Effector memory CD8-positive, alpha-beta T cell (primary cell): ENCODE measurements around the gene COX6A2.
A peak's percentile ranks its signal among the peaks of the same experiment; 100 is the strongest.
"Not testable (repeated sequence)": the region's sequence is repeated elsewhere in the genome, so short reads cannot be mapped to it uniquely, and the experiment has no call there.

Source experiments
- ATAC-seq: fragments of 150-1000 bp; cut with Tn5 transposase; replicated peaks from 2 replicates; pipeline ENCODE4 v1.10.0; 2021; ENCODE audit warnings: mild to moderate bottlenecking, moderate library complexity
- DNase-seq, 3 experiments: peaks; one replicate each; pipeline ENCODE4 v3.0.0; 2021
- H3K27ac Mint-ChIP-seq, 2 donors: one replicate each; pipeline ENCODE4 v1.8.0; 2022; ENCODE audit warnings: mild to moderate bottlenecking in 2 of 2, mixed read lengths in 2 of 2, moderate library complexity in 2 of 2
- H3K27me3 Mint-ChIP-seq, 2 donors: one replicate each; pipeline ENCODE4 v1.8.0; 2022; ENCODE audit warnings: mixed read lengths in 2 of 2
- H3K36me3 Mint-ChIP-seq: one replicate; pipeline ENCODE4 v1.8.0; 2022; ENCODE audit warnings: mild to moderate bottlenecking, moderate library complexity, mixed read lengths; ENCODE audit not compliant: insufficient read depth
- H3K4me1 Mint-ChIP-seq, 2 donors: one replicate each; pipeline ENCODE4 v1.8.0; 2022; ENCODE audit warnings: low read depth in 2 of 2, mixed read lengths in 2 of 2
- H3K4me3 Mint-ChIP-seq, 2 donors: one replicate each; pipeline ENCODE4 v1.8.0; 2022; ENCODE audit warnings: mild to moderate bottlenecking in 2 of 2, mixed read lengths in 2 of 2, moderate library complexity in 2 of 2
- H3K9me3 Mint-ChIP-seq, 2 donors: one replicate each; pipeline ENCODE4 v1.8.0; 2022; ENCODE audit warnings: mixed read lengths in 2 of 2

COX6A2 gene

DNA sequence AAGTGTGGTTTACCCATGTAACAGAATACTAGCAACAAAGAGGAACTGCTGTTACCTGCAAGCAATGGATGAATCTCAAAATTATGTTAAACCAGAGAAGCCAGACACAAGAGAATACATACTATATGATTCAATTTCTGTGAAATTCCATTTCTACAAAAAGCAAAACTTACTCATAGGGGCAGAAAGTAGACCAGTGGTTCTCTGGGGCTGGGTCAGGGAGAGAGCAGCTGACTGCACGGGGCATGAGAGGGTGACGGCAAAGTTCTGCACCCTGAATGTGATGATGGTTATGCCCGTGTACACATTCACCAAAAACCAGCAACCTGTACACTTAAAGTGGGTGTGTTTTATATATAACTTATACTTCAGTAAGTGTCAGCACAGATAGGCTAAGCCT, 11.4 kb upstream of the COX6A2 start:
- peaks cover 15 to 17% of the 10 kb centered on the region in 2 donors for H3K4me1 Mint-ChIP-seq
- H3K36me3 Mint-ChIP-seq: no peaks in the 10 kb centered on the region
- H3K27me3 Mint-ChIP-seq: no peaks in the 10 kb centered on the region
- H3K9me3 Mint-ChIP-seq: no peaks in the 10 kb centered on the region
- DNase-seq: no peak
- H3K4me3 Mint-ChIP-seq: no peak overlapping the region
- no peak for ATAC-seq
- H3K27ac Mint-ChIP-seq: peak overlapping the region in 1 of 2 donors; percentile 27

- Mint-ChIP-seq H3K4me1 (peaks cover 15 to 17% of the 10 kb centered on the region in 2 donors), H3K27ac (peak overlapping the region in 1 of 2 donors; percentile 27)
- H3K27me3 Mint-ChIP-seq, H3K36me3 Mint-ChIP-seq, H3K4me3 Mint-ChIP-seq, H3K9me3 Mint-ChIP-seq, DNase-seq: not testable (repeated sequence)
- ATAC-seq: peak; percentile 49
Measured at GRCh38 chr16:31439023-31439422, 10.9 kb upstream of the COX6A2 start.

GRCh38 chr16:31438414-31438813, 10.3 kb upstream of the COX6A2 start:
- Mint-ChIP-seq H3K27me3 (no peaks in the 10 kb centered on the region), H3K4me3 (no peak overlapping the region), H3K27ac (no peak overlapping the region), H3K9me3 (no peaks in the 10 kb centered on the region), H3K4me1 (peaks cover 15 to 17% of the 10 kb centered on the region in 2 donors), H3K36me3 (no peaks in the 10 kb centered on the region)
- DNase-seq: no peak
- no peak for ATAC-seq

DNA sequence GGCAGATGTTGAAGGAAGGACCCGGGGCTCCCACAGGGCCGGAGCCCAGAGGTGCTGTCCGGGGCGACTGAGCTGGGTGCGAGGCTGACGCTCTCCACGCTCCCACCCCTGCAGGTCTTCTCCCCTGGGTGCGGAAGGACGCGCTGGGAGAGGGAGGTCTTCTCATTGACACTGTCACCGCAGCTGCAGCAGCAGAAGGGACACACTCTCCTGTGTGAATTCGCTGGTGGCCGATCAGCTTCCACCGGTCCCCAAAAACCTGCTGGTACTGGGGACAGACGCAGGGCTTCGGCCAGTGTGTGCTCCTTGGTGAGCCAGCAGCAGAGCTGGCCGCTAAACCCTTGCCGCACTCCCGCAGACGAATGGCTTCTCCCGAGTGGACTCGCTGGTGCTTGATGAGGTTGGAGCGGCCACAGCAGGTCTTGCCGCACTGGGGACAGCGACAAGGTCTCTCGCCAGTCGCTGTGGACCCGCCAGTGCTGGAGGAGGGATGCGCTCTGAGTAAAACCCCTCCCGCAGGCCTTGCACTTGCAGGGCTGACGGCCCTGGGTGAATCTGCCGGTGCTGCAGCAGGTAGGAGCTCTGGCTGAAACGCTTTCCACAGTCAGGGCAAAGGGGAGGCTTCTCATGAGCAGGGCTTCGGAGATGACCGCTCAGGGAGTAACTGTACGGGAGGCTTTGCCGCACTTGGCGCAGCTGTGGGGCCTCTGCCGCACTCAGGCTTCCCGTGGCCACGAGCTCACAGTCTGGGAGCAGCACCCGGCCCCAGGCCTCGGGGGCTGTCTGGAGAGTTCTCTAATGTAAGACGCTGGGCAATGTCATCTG, 8.3 kb upstream of the COX6A2 start:
- Mint-ChIP-seq H3K27ac (no peak overlapping the region), H3K36me3 (no peaks in the 10 kb centered on the region), H3K27me3 (no peaks in the 10 kb centered on the region), H3K4me1 (peaks cover 9 to 12% of the 10 kb centered on the region in 2 donors), H3K9me3 (no peaks in the 10 kb centered on the region), H3K4me3 (no peak overlapping the region)
- ATAC-seq (no peak), DNase-seq (no peak)

GRCh38 chr16:31435341-31436220, 7.4 kb upstream of the COX6A2 start:
- no peaks in the 10 kb centered on the region for H3K36me3 Mint-ChIP-seq
- peaks cover 9 to 12% of the 10 kb centered on the region in 2 donors for H3K4me1 Mint-ChIP-seq
- H3K9me3 Mint-ChIP-seq: no peaks in the 10 kb centered on the region
- ATAC-seq (no peak), DNase-seq (no peak)
- H3K4me3 Mint-ChIP-seq: no peak overlapping the region
- H3K27ac Mint-ChIP-seq: no peak overlapping the region
- no peaks in the 10 kb centered on the region for H3K27me3 Mint-ChIP-seq

DNA sequence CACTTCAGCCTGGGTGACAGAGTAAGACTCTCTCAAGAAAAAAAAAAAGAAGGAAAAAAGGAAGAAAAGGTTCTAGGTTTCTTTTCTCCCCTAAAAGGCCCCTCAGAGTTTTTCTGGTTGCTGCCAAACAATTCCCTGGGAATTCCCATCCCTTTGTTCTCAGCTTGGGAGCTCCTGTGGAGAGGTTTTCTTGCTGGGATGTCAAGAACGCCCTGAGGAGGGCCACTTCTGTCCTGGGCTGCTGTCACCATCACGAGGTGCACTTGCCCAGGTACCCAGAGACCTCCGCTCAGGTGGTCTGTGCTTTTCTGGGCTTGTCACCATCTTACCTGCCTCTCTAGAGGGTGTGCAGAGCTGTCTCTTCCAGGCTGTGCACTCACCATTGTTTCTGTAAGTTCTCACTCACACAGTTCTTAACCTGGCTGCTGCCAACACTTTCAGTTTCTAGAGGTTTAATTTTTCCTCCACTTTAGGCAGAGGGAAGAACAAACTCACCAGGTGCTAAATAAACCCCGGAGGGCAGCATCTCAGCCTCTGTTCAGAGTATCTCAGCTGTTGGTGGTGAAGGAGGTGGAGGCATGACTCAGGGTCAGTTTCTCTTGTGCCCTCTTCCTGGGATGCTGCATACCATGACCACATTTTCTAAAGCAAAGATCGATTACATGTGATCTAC, 2.4 kb upstream of the COX6A2 start:
- Mint-ChIP-seq H3K4me3 (no peak overlapping the region), H3K36me3 (peaks cover 5% of the 10 kb centered on the region), H3K27me3 (no peaks in the 10 kb centered on the region), H3K9me3 (no peaks in the 10 kb centered on the region), H3K27ac (no peak overlapping the region), H3K4me1 (peaks cover 0 to 5% of the 10 kb centered on the region in 2 donors)
- ATAC-seq: no peak
- no peak for DNase-seq

- DNase-seq: no peak
- peaks cover 2 to 5% of the 10 kb centered on the region in 2 donors for H3K4me1 Mint-ChIP-seq
- ATAC-seq: no peak
- peaks cover 5% of the 10 kb centered on the region for H3K36me3 Mint-ChIP-seq
- H3K27me3 Mint-ChIP-seq: no peaks in the 10 kb centered on the region
- H3K4me3 Mint-ChIP-seq: no peak overlapping the region
- no peaks in the 10 kb centered on the region for H3K9me3 Mint-ChIP-seq
- H3K27ac Mint-ChIP-seq: no peak overlapping the region
Measured at GRCh38 chr16:31429796-31430195, 1.6 kb upstream of the COX6A2 start.

DNA sequence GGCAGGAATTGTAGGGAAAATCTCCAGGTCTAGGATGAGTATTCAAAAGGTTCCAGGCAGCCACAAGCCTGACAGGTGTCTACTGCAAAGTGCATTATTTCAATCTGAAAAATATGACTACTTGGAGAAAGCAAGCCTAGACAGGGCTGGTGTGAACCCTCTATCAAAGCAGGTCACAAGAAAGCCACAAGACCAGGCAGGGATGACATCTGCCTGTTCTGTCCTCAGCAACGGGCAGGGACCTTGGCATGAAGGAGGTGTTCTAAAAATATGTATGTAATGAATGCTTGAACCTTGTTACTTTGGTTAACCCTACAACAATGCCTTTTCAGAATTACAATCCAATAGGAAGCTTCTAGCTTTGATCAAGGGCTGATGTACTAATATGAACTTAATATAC, 1.2 kb upstream of the COX6A2 start:
- Mint-ChIP-seq H3K36me3 (peaks cover 5% of the 10 kb centered on the region), H3K27ac (no peak overlapping the region), H3K4me1 (peaks cover 3 to 5% of the 10 kb centered on the region in 2 donors), H3K9me3 (no peaks in the 10 kb centered on the region), H3K27me3 (no peaks in the 10 kb centered on the region), H3K4me3 (no peak overlapping the region)
- DNase-seq (no peak), ATAC-seq (peak; percentile 40)

DNA sequence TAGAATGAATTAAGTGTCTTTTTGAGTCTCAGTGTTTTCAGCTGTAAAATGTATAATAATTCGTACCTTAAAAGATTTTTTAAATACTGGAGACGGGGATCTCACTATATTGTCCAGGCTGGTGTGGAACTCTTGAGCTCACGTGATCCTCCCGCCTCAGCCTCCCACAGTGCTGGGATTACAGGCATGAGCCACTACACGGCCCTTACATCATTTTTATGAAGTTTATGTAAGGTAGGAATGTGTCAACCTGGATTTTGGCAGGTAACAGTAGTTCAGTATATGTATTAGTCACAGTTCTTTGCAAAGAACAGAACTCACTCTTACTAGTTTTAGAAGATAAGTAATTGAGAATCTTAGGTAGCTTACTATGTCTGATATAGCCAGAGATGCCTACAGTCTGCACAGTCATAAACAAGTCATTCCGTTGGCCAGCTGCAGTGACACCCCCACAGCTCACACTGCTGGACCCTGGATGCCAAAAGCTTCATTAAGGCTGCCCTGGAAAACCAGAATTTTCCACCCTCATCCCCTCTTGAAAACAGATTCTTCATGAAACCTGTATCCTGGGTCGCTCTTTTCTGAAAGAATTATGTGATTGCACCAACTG, 583 bp upstream of the COX6A2 start:
- H3K9me3 Mint-ChIP-seq: no peaks in the 10 kb centered on the region
- no peaks in the 10 kb centered on the region for H3K27me3 Mint-ChIP-seq
- DNase-seq: no peak
- H3K27ac Mint-ChIP-seq: no peak overlapping the region
- peaks cover 6 to 10% of the 10 kb centered on the region in 2 donors for H3K4me1 Mint-ChIP-seq
- peak overlapping the region in 1 of 2 donors; percentile 60 for H3K4me3 Mint-ChIP-seq
- peaks cover 5% of the 10 kb centered on the region for H3K36me3 Mint-ChIP-seq
- no peak for ATAC-seq

GRCh38 chr16:31427441-31428278, 500 bp downstream of the COX6A2 start:
- no peaks in the 10 kb centered on the region for H3K9me3 Mint-ChIP-seq
- peaks cover 5% of the 10 kb centered on the region for H3K36me3 Mint-ChIP-seq
- DNase-seq: peak; percentile 54 to 63 (median 56)
- no peaks in the 10 kb centered on the region for H3K27me3 Mint-ChIP-seq
- peaks cover 15 to 20% of the 10 kb centered on the region in 2 donors for H3K4me1 Mint-ChIP-seq
- peak overlapping the region; percentile 59 to 60 for H3K4me3 Mint-ChIP-seq
- H3K27ac Mint-ChIP-seq: no peak overlapping the region
- peak; percentile 85 for ATAC-seq

DNA sequence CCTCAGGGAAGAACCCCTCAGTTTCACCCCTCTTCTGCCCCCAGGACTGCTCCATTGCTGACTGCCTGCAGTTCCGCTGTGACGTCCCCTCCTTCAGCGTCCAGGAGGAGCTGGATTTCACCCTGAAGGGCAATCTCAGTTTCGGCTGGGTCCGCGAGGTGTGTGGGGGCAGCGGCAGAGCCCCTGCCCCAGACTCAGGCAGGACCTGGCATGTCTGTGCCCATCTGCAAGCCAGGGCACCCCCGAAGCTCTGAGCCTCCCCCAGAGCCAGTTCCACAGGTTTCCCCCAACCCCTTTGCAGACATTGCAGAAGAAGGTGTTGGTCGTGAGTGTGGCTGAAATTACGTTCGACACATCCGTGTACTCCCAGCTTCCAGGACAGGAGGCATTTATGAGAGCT, 4.4 kb downstream of the COX6A2 start:
- H3K27me3 Mint-ChIP-seq: no peaks in the 10 kb centered on the region
- H3K36me3 Mint-ChIP-seq: peaks cover 13% of the 10 kb centered on the region
- no peak for ATAC-seq
- no peak overlapping the region for H3K27ac Mint-ChIP-seq
- DNase-seq: no peak
- no peak overlapping the region for H3K4me3 Mint-ChIP-seq
- no peaks in the 10 kb centered on the region for H3K9me3 Mint-ChIP-seq
- peaks cover 39 to 49% of the 10 kb centered on the region in 2 donors for H3K4me1 Mint-ChIP-seq

DNA sequence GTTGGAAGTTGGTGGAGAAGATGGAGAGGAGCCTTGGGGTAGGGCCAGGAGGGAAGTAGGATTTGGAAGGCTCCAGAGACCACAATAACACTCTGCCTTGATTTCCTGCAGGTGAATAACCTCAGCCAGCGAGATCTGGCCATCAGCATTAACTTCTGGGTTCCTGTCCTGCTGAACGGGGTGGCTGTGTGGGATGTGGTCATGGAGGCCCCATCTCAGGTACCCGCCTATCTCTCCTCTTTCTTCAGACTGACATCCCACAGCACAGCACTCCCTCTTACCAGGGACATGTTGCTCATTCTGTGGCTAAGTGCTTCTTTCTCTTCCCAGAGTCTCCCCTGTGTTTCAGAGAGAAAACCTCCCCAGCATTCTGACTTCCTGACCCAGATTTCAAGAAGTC, 4.9 kb downstream of the COX6A2 start:
- H3K4me1 Mint-ChIP-seq: peaks cover 42 to 53% of the 10 kb centered on the region in 2 donors

More for the DNA sequence above, 4.9 kb downstream of the COX6A2 start:
- no peak for ATAC-seq
- no peak for DNase-seq
- peaks cover 13% of the 10 kb centered on the region for H3K36me3 Mint-ChIP-seq
- no peaks in the 10 kb centered on the region for H3K27me3 Mint-ChIP-seq
- peak overlapping the region in 1 of 2 donors; percentile 6 for H3K4me3 Mint-ChIP-seq
- H3K27ac Mint-ChIP-seq: peak overlapping the region in 1 of 2 donors; percentile 10
- H3K9me3 Mint-ChIP-seq: no peaks in the 10 kb centered on the region
